ENCODE measurements around the gene PLIN4. TPM values are rescaled to one million over a fixed set of nuclear protein-coding genes. Genes with fewer than 3 reads are reported as not detected.
"Not testable (repeated sequence)": the region's sequence is repeated elsewhere in the genome, so short reads cannot be mapped to it uniquely, and the experiment has no call there.

PLIN4 gene, protein sequence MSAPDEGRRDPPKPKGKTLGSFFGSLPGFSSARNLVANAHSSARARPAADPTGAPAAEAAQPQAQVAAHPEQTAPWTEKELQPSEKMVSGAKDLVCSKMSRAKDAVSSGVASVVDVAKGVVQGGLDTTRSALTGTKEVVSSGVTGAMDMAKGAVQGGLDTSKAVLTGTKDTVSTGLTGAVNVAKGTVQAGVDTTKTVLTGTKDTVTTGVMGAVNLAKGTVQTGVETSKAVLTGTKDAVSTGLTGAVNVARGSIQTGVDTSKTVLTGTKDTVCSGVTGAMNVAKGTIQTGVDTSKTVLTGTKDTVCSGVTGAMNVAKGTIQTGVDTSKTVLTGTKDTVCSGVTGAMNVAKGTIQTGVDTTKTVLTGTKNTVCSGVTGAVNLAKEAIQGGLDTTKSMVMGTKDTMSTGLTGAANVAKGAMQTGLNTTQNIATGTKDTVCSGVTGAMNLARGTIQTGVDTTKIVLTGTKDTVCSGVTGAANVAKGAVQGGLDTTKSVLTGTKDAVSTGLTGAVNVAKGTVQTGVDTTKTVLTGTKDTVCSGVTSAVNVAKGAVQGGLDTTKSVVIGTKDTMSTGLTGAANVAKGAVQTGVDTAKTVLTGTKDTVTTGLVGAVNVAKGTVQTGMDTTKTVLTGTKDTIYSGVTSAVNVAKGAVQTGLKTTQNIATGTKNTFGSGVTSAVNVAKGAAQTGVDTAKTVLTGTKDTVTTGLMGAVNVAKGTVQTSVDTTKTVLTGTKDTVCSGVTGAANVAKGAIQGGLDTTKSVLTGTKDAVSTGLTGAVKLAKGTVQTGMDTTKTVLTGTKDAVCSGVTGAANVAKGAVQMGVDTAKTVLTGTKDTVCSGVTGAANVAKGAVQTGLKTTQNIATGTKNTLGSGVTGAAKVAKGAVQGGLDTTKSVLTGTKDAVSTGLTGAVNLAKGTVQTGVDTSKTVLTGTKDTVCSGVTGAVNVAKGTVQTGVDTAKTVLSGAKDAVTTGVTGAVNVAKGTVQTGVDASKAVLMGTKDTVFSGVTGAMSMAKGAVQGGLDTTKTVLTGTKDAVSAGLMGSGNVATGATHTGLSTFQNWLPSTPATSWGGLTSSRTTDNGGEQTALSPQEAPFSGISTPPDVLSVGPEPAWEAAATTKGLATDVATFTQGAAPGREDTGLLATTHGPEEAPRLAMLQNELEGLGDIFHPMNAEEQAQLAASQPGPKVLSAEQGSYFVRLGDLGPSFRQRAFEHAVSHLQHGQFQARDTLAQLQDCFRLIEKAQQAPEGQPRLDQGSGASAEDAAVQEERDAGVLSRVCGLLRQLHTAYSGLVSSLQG (N-terminal part only)
- total RNA-seq, result under 0.01 TPM

DNA sequence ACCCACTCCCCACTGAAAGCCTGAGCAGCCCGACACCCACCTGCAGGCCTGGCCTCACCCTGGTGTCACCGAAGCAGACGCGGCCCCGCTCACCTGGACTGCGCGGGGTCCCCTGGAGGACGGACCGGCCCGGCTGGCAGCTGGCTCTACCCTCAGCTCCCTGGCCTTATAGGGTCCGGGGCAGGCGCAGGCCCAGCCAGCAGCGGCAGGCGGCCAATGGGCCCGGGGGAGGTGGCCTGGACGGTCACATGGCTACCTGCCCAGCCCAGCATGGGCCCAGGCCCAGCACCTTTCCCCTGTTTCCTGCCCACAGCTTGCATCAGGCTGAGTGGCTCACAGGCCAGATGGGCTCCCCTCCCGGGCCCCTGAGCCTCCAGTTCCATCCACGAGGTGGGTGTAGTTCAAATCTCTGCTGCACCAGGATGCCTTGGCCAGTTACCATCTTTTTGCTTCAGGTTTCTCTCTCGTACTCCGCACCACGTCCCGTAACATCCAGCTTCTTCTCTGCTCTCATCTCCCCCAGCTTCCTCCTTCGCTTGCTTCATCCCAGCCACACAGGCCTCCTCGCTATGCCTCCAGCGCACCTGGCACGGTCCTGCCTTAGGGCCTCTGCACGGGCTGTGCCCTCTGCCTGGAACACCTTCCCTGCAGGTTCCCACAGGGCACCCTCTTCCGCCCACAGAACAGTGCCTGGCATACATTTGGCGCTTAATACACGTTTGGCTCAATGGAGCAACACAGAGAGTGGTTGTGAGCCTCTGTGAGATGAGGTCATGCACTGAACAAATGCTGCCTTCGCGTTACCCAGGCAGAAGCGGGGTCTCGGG lies at the start of gene PLIN4:
Gene PLIN4 (minus strand): TSS at position 142 of the 827 bp plus-strand sequence. CDS start 214 bp downstream, outside the sequence.
- peak; percentile 56 to 66 for DNase-seq (ENCODE audit: low spot score in 2 of 2)
- no peak for FAIRE-seq

DNA sequence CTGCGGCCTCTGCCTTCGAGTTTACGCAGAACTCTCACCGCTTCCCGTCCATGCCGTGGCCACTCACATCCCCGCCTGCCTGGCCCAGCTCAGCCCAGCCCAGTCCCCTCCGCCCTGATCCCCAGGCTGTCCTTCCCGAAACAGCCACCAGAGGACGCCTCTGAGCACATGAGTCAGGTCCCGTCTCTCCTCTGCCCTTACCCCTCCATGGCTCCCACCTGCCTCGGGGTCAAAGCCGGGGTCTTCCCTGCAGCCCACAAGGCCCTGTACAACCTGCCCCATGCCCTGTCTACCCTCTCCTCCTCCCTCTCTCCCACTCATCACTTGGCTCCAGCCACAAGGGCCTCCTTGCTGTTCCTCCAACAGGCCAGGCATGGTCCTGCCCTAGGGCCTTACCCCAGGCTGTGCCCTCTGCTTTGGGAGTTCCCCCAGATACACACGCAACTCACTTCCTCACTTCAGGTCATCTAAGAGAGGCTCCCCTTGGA lies 49.3 kb upstream of the PLIN4 start:
- FAIRE-seq, result no peak
- DNase-seq (ENCODE audit: low spot score in 2 of 2), result no peak

GRCh38 chr19:4566402-4567051 lies 48.2 kb upstream of the PLIN4 start:
- FAIRE-seq (no peak), DNase-seq (ENCODE audit: low spot score in 2 of 2) (no peak)

- FAIRE-seq; DNase-seq (ENCODE audit: low spot score in 2 of 2): not testable (repeated sequence)
Observed at GRCh38 chr19:4563562-4563961, 45.3 kb upstream of the PLIN4 start.

GRCh38 chr19:4562085-4562484 lies 43.8 kb upstream of the PLIN4 start:
- not testable (repeated sequence) for DNase-seq (ENCODE audit: low spot score in 2 of 2); FAIRE-seq

DNA sequence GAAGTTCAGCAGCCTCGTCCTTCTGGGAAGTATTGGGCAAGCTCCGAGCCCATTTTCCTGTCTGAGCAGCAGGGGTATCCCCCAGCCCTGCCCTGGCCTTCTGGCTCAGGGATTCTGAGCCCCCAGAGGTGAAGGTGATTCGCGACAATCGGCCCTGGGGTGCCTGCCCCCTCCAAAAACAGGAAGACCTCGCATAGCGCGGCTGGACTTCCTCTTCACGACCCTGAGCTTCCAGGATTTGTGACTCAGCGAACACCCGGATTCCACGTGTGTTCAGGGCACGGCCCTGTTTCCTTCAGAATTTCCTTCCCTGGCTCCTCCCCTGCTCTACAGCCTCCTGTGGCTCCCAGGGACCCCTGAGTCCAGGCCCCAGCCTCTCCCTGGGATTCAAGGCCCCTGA lies 41.3 kb upstream of the PLIN4 start, which contains the start of gene SEMA6B:
Gene SEMA6B (minus strand): TSS at position 116 of the 400 bp plus-strand sequence. CDS start 1,227 bp downstream, outside the sequence.
- FAIRE-seq (no peak), DNase-seq (ENCODE audit: low spot score in 2 of 2) (no peak)

DNA sequence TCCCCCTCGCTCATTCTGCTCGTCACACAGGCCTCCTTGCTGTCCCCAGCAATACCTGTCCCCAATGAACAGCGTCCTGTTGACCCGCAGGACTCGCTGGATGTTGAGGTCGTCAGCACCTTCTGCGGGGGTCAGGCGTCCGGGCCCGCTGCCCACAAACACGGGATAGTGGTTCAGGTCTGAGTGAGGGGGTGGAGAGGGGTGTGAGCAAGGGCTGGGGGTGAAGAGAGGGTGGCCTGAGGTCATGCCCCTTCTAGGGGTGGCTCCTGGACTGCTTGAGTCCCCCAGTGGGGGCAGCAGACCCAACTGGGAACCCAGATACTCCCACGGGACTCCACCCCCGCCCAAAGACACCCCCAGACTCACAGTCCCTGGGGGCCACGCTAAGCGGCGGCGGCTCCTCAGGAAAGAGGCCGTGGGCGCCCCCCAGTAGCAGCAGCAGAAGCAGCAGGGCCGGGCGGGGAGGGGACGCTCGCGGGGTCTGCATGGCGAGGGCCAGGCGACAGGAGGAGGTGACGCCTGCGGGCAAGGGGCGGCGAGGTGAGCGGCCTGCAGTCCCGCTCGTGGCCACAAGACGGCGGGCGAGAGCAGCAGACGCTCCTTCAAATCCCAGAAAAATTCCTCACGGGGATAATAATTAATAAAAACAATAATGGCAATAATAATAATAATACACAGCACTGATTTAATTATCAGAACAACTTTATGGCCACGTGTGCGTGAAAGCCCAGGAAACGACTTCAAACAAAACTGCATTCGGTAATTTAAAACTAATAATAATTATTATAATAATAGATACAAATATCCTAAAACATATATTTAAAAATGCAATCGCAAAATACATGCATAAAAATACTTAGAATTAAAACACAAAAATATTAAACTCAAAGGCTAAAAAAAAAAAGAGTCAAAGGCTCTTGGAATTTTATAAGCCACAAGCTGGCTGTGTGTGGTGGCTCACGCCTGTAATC lies 40.0 kb upstream of the PLIN4 start:
- DNase-seq (ENCODE audit: low spot score in 2 of 2), result peak in 1 of 2 donors; percentile 75
- no peak for FAIRE-seq

DNA sequence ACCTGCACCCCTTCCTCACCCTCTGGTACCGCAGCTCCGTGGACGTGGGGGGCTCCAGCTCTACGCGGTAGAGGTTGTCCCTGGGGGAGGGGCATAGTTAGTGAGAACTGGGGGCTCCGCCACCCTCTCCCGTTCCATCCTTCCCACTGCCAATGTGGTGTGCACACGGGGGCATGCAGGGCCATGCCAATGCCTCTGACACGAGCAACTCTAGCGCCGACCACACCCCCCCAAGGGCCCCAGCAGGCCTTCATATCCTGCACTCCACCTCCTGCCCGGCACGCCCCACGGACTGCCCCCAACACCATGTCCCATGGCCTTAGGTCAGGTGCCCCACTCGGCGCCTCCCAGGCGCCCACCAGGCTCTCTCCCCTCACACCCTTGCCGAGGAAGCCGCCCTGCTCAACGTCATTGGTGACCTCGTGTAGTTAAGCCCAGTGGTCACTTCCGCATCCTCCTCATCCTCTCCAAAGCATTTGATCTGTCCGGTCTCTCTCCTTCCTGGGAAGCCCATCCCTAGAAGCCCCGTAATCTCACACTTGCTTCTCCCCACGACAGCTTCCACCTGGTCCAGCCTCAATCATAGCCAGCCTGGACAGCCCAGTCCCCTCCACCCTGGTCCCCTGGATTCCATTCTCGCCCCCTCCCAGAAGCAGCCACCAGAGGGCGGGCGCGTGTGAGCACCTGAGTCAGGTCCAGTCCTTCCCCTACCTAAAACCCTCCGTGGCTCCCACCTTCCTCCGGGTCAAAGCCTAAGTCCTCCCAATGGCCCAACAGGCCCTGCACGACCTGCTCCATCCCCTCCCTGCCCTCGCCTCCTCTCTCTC lies 39.1 kb upstream of the PLIN4 start:
- DNase-seq (ENCODE audit: low spot score in 2 of 2), result no peak
- no peak for FAIRE-seq

DNA sequence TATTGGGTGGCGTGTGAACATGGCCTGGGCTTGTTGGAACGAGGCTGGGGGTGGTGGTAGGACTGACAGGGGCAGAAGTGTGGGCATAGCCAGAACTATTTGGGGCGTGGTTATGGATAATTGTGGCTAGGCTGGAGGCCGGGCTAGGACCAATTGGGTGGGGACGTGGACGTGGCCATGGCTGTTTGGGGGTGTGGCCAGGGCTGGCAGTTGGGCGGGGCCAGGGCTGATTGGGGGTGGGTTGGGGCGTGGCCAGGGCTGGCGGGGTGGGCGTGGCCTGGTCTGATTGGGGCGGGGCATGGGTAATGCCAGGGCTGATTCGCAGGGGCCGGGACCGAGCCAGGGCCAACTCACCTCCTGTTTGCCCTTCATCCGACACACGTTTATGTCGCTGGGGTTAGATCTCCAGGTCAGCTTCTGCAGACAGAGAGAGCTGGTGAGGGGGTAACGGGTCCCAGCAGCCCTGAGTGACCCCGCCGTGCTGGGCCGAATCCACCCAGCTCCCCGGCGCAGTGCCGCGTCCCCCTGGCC lies 38.4 kb upstream of the PLIN4 start:
- no peak for FAIRE-seq
- peak in 1 of 2 donors; percentile 71 for DNase-seq (ENCODE audit: low spot score in 2 of 2)

GRCh38 chr19:4555657-4556561 lies 37.6 kb upstream of the PLIN4 start:
- FAIRE-seq, result no peak

GRCh38 chr19:4554717-4555116 lies 36.4 kb upstream of the PLIN4 start:
- no peak for DNase-seq (ENCODE audit: low spot score in 2 of 2)
- FAIRE-seq, result no peak

More at GRCh38 chr19:4555657-4556561, 37.6 kb upstream of the PLIN4 start:
- DNase-seq (ENCODE audit: low spot score in 2 of 2), result no peak

GRCh38 chr19:4553775-4554174 lies 35.5 kb upstream of the PLIN4 start:
- DNase-seq (ENCODE audit: low spot score in 2 of 2) (no peak), FAIRE-seq (no peak)

GRCh38 chr19:4553092-4553695 lies 34.9 kb upstream of the PLIN4 start:
- no peak for FAIRE-seq
- DNase-seq (ENCODE audit: low spot score in 2 of 2), result no peak

GRCh38 chr19:4552525-4552819 lies 34.2 kb upstream of the PLIN4 start:
- DNase-seq (ENCODE audit: low spot score in 2 of 2), result no peak
- FAIRE-seq, result no peak

GRCh38 chr19:4550479-4551050 lies 32.3 kb upstream of the PLIN4 start:
- FAIRE-seq (no peak), DNase-seq (ENCODE audit: low spot score in 2 of 2) (no peak)
